ENCODE results near the gene ZNF254.
"Not testable (repeated sequence)": the region's sequence is repeated elsewhere in the genome, so short reads cannot be mapped to it uniquely, and the experiment has no call there.

The ZNF254 gene

GRCh38 chr19:24060687-24061356 lies 26.2 kb upstream of the ZNF254 start:
- no peak for DNase-seq (ENCODE audit: low read depth in 1 of 2, low spot score in 1 of 2)
- no peak for TF ChIP-seq JUND (IDR thresholded peaks at IDR 0.05; ENCODE audit: low read depth)
- in situ Hi-C loops (cut with HindIII; ENCODE audit: low pct_unique_long_range_greater_than_20kb, low sequenced_read_pairs): no loop called here

GRCh38 chr19:24062190-24062589 lies 24.8 kb upstream of the ZNF254 start:
- in situ Hi-C loops (cut with HindIII; ENCODE audit: low pct_unique_long_range_greater_than_20kb, low sequenced_read_pairs): no loop called here
- TF ChIP-seq JUND (IDR thresholded peaks at IDR 0.05; ENCODE audit: low read depth): no peak
- no peak for DNase-seq (ENCODE audit: low read depth in 1 of 2, low spot score in 1 of 2)

GRCh38 chr19:24063295-24063694 lies 23.7 kb upstream of the ZNF254 start:
- DNase-seq (ENCODE audit: low read depth in 1 of 2, low spot score in 1 of 2): no peak
- no peak for TF ChIP-seq JUND (IDR thresholded peaks at IDR 0.05; ENCODE audit: low read depth)
- in situ Hi-C loops (cut with HindIII; ENCODE audit: low pct_unique_long_range_greater_than_20kb, low sequenced_read_pairs): no loop called here

GRCh38 chr19:24064175-24064574 lies 22.8 kb upstream of the ZNF254 start:
- in situ Hi-C loops (cut with HindIII; ENCODE audit: low pct_unique_long_range_greater_than_20kb, low sequenced_read_pairs): no loop called here
- DNase-seq (ENCODE audit: low read depth in 1 of 2, low spot score in 1 of 2): no peak
- no peak for TF ChIP-seq JUND (IDR thresholded peaks at IDR 0.05; ENCODE audit: low read depth)

- no peak for TF ChIP-seq JUND (IDR thresholded peaks at IDR 0.05; ENCODE audit: low read depth)
- in situ Hi-C loops (cut with HindIII; ENCODE audit: low pct_unique_long_range_greater_than_20kb, low sequenced_read_pairs): no loop called here
- DNase-seq (ENCODE audit: low read depth in 1 of 2, low spot score in 1 of 2): no peak
These were observed 21.7 kb upstream of the ZNF254 start for GRCh38 chr19:24065243-24065642.

- in situ Hi-C loops (cut with HindIII; ENCODE audit: low pct_unique_long_range_greater_than_20kb, low sequenced_read_pairs): no loop called here
- DNase-seq (ENCODE audit: low read depth in 1 of 2, low spot score in 1 of 2): no peak
- no peak for TF ChIP-seq JUND (IDR thresholded peaks at IDR 0.05; ENCODE audit: low read depth)
These were observed 21.0 kb upstream of the ZNF254 start for GRCh38 chr19:24065865-24066604.

GRCh38 chr19:24069905-24070657 lies 16.9 kb upstream of the ZNF254 start:
- in situ Hi-C loops (cut with HindIII; ENCODE audit: low pct_unique_long_range_greater_than_20kb, low sequenced_read_pairs): no loop called here
- no peak for TF ChIP-seq JUND (IDR thresholded peaks at IDR 0.05; ENCODE audit: low read depth)
- no peak for DNase-seq (ENCODE audit: low read depth in 1 of 2, low spot score in 1 of 2)

- no peak for DNase-seq (ENCODE audit: low read depth in 1 of 2, low spot score in 1 of 2)
- no peak for TF ChIP-seq JUND (IDR thresholded peaks at IDR 0.05; ENCODE audit: low read depth)
- in situ Hi-C loops (cut with HindIII; ENCODE audit: low pct_unique_long_range_greater_than_20kb, low sequenced_read_pairs): no loop called here
These were observed 15.9 kb upstream of the ZNF254 start for GRCh38 chr19:24071078-24071477.

GRCh38 chr19:24072720-24073119 lies 14.3 kb upstream of the ZNF254 start:
- no peak for DNase-seq (ENCODE audit: low read depth in 1 of 2, low spot score in 1 of 2)
- TF ChIP-seq JUND (IDR thresholded peaks at IDR 0.05; ENCODE audit: low read depth): no peak
- in situ Hi-C loops (cut with HindIII; ENCODE audit: low pct_unique_long_range_greater_than_20kb, low sequenced_read_pairs): no loop called here

GRCh38 chr19:24073807-24074206 lies 13.2 kb upstream of the ZNF254 start:
- DNase-seq (ENCODE audit: low read depth in 1 of 2, low spot score in 1 of 2): peak in 1 of 2 experiments; percentile 75
- TF ChIP-seq JUND (IDR thresholded peaks at IDR 0.05; ENCODE audit: low read depth): no peak
- in situ Hi-C loops (cut with HindIII; ENCODE audit: low pct_unique_long_range_greater_than_20kb, low sequenced_read_pairs): no loop called here

GRCh38 chr19:24074720-24075454 lies 12.1 kb upstream of the ZNF254 start:
- in situ Hi-C loops (cut with HindIII; ENCODE audit: low pct_unique_long_range_greater_than_20kb, low sequenced_read_pairs): no loop called here
- DNase-seq (ENCODE audit: low read depth in 1 of 2, low spot score in 1 of 2): no peak
- TF ChIP-seq JUND (IDR thresholded peaks at IDR 0.05; ENCODE audit: low read depth): no peak

GRCh38 chr19:24075530-24075929 lies 11.5 kb upstream of the ZNF254 start:
- DNase-seq (ENCODE audit: low read depth in 1 of 2, low spot score in 1 of 2): peak in 1 of 2 experiments; percentile 39
- in situ Hi-C loops (cut with HindIII; ENCODE audit: low pct_unique_long_range_greater_than_20kb, low sequenced_read_pairs): not testable (repeated sequence)
